OCI-LY1 (cell line): ENCODE measurements around the gene LRRC70.

Experiments
- EZH2 ChIP-seq: fragments of 200-600 bp; sonication (generic), shearing (Covaris generic); IDR thresholded peaks from 2 replicates; pipeline ENCODE4 v1.8.0; 2017; ENCODE audit warnings: borderline replicate concordance, mixed run types, mild to moderate bottlenecking, antibody characterized with exemption, low read length, moderate library complexity, mixed read lengths
- TF ChIP-seq, protein P1 (sequence below): fragments of 200-600 bp; sonication (generic), shearing (Covaris generic); IDR thresholded peaks from 2 replicates; pipeline ENCODE4 v1.5.1; 2017; ENCODE audit warnings: mild to moderate bottlenecking, antibody characterized with exemption, low read length, moderate library complexity, mixed read lengths

DNA sequence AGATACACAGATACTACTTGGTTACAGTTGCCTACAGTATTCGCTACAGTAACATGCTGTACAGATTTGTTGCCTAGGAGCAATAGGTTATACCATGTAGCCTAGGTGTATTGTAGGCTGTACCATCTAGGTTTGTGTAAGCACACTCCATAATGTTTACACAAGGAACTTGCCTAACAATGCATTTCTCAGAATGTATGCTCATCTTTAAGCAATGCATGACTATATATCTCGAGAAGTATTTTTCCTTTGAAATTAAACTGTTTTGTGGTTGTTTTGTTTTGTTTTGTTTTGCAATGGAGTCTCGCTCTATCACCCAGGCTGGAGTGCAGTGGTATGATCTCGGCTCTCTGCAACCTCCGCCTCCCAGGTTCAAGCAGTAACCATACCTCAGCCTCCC is 25.3 kb downstream of the LRRC70 start:
- TF ChIP-seq, protein P1, sequence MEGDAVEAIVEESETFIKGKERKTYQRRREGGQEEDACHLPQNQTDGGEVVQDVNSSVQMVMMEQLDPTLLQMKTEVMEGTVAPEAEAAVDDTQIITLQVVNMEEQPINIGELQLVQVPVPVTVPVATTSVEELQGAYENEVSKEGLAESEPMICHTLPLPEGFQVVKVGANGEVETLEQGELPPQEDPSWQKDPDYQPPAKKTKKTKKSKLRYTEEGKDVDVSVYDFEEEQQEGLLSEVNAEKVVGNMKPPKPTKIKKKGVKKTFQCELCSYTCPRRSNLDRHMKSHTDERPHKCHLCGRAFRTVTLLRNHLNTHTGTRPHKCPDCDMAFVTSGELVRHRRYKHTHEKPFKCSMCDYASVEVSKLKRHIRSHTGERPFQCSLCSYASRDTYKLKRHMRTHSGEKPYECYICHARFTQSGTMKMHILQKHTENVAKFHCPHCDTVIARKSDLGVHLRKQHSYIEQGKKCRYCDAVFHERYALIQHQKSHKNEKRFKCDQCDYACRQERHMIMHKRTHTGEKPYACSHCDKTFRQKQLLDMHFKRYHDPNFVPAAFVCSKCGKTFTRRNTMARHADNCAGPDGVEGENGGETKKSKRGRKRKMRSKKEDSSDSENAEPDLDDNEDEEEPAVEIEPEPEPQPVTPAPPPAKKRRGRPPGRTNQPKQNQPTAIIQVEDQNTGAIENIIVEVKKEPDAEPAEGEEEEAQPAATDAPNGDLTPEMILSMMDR, result no peak
- TF ChIP-seq EZH2, result no peak
